Prostate gland (tissue), 2 donors: ENCODE results near the gene RPAIN. TPM values are rescaled to one million over a fixed set of nuclear protein-coding genes. Genes with fewer than 3 reads are reported as not detected.

ENCODE experiments used
- DNase-seq: peaks from one replicate; pipeline ENCODE4 v3.0.0-alpha.2; 2019; ENCODE audit warnings: low spot score
- H3K27ac ChIP-seq, 2 donors: fragments of 200-600 bp; sonication (generic); 2 replicates each; pipeline ENCODE4 v1.5.1; 2017 to 2019
- H3K27me3 ChIP-seq: fragments of 200-600 bp; sonication (generic); replicated peaks from 2 replicates; pipeline ENCODE4 v1.5.1; 2019; ENCODE audit not compliant: insufficient read depth
- H3K36me3 ChIP-seq, 2 donors: fragments of 200-600 bp; sonication (generic); 1 replicate in 1 of 2; 2 replicates in 1 of 2; pipeline versions ENCODE4 v1.5.1 to v1.8.1; 2017 to 2019
- H3K4me1 ChIP-seq: fragments of 200-600 bp; sonication (generic); replicated peaks from 2 replicates; pipeline ENCODE4 v1.5.1; 2019
- H3K4me3 ChIP-seq, 2 donors: fragments of 200-600 bp; sonication (generic); 2 replicates each; pipeline ENCODE4 v1.5.1; 2017 to 2019
- H3K9me3 ChIP-seq: fragments of 200-600 bp; sonication (generic); 2 replicates; pipeline ENCODE4 v1.5.1; 2017
- POLR2A ChIP-seq: fragments of 450-650 bp; IDR thresholded peaks from one replicate; pipeline ENCODE4 v1.6.1; 2016; ENCODE audit warnings: antibody characterized with exemption, mild to moderate bottlenecking
- POLR2AphosphoS5 ChIP-seq: sonication (generic); formaldehyde crosslinking; IDR thresholded peaks from one replicate; pipeline ENCODE4 v1.6.1; 2017; ENCODE audit warnings: antibody characterized with exemption
- WGBS: methylation state at CpG from one replicate; pipeline ENCODE4 v1.1.5; 2018; 5-methylcytosine and 5-hydroxymethylcytosine counted together
- intact Hi-C: fragments of 100-400 bp; cut with DNase I; formaldehyde crosslinking; loops from one replicate; pipeline ENCODE4 v1.14.2; 2022
- total RNA-seq, 2 donors: library from RNA; depleted of rRNA; stranded (reverse); fragments of >200 nt; gene quantifications; one replicate each; pipeline ENCODE4 v1.1.0, GENCODE V29; 2016
- TF ChIP-seq, protein P1 (sequence below), 4 experiments: fragments of 200-600 bp in 2 of 4; fragments of 450-650 bp in 2 of 4; sonication (generic) in 2 of 4; IDR thresholded peaks; 1 replicate in 3 of 4; 2 replicates in 1 of 4; pipeline ENCODE4 v1.5.1; 2016 to 2019; ENCODE audit warnings: antibody characterized with exemption in 4 of 4, mild to moderate bottlenecking in 2 of 4, moderate library complexity in 2 of 4

The RPAIN gene
- total RNA-seq, 2 donors from 2014 or later, result 39.2 to 51.1 TPM

- peaks cover 0 to 26% of the 10 kb centered on the region in 2 donors for H3K36me3 ChIP-seq
These were observed 59.0 kb downstream of the RPAIN start for GRCh38 chr17:5478992-5479391.

GRCh38 chr17:5480962-5481361 lies 61.0 kb downstream of the RPAIN start:
- WGBS, result 60% methylated on average over 6 of the region's 6 CpGs

More at GRCh38 chr17:5478992-5479391, 59.0 kb downstream of the RPAIN start:
- DNase-seq, result no peak
- H3K4me1 ChIP-seq, result no peaks in the 10 kb centered on the region
- H3K9me3 ChIP-seq, result no peaks in the 10 kb centered on the region
- H3K27me3 ChIP-seq, result no peaks in the 10 kb centered on the region
- TF ChIP-seq POLR2AphosphoS5 (no peak), POLR2A (no peak)
- TF ChIP-seq, protein P1, sequence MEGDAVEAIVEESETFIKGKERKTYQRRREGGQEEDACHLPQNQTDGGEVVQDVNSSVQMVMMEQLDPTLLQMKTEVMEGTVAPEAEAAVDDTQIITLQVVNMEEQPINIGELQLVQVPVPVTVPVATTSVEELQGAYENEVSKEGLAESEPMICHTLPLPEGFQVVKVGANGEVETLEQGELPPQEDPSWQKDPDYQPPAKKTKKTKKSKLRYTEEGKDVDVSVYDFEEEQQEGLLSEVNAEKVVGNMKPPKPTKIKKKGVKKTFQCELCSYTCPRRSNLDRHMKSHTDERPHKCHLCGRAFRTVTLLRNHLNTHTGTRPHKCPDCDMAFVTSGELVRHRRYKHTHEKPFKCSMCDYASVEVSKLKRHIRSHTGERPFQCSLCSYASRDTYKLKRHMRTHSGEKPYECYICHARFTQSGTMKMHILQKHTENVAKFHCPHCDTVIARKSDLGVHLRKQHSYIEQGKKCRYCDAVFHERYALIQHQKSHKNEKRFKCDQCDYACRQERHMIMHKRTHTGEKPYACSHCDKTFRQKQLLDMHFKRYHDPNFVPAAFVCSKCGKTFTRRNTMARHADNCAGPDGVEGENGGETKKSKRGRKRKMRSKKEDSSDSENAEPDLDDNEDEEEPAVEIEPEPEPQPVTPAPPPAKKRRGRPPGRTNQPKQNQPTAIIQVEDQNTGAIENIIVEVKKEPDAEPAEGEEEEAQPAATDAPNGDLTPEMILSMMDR (IDR thresholded peaks at IDR 0.05), result no peak
- H3K4me3 ChIP-seq, result no peak overlapping the region
- intact Hi-C loops, result no loop called here
- 75% methylated on average over 4 of the region's 4 CpGs for WGBS
- H3K27ac ChIP-seq, result no peak overlapping the region

GRCh38 chr17:5481451-5481850 lies 61.5 kb downstream of the RPAIN start:
- WGBS, result 94% methylated on average over 4 of the region's 4 CpGs
- H3K27me3 ChIP-seq, result no peaks in the 10 kb centered on the region
- intact Hi-C loops, result no loop called here
- peaks cover 0 to 12% of the 10 kb centered on the region in 2 donors for H3K36me3 ChIP-seq
- no peak overlapping the region for H3K4me3 ChIP-seq
- H3K9me3 ChIP-seq, result no peaks in the 10 kb centered on the region
- no peak for DNase-seq
- TF ChIP-seq POLR2AphosphoS5 (no peak), POLR2A (no peak)
- TF ChIP-seq, protein P1 (IDR thresholded peaks at IDR 0.05), result no peak
- H3K27ac ChIP-seq, result no peak overlapping the region
- H3K4me1 ChIP-seq, result no peaks in the 10 kb centered on the region

More at GRCh38 chr17:5480962-5481361, 61.0 kb downstream of the RPAIN start:
- DNase-seq, result no peak
- Histone ChIP-seq H3K36me3 (peaks cover 0 to 12% of the 10 kb centered on the region in 2 donors), H3K27ac (no peak overlapping the region), H3K27me3 (no peaks in the 10 kb centered on the region), H3K9me3 (no peaks in the 10 kb centered on the region), H3K4me1 (no peaks in the 10 kb centered on the region), H3K4me3 (no peak overlapping the region)
- TF ChIP-seq POLR2AphosphoS5, result no peak
- TF ChIP-seq POLR2A, result no peak
- TF ChIP-seq, protein P1 (IDR thresholded peaks at IDR 0.05), result no peak
- intact Hi-C loops, result no loop called here

Other genes starting within 250 kb of the RPAIN start
- 10 to 100 TPM; 20.3 to 33.2 TPM for gene ZNF594, start 228.3 kb upstream of the RPAIN start, total RNA-seq
- gene SCIMP, start 185.3 kb upstream of the RPAIN start, total RNA-seq, result 1 to 10 TPM in 1 of 2 donors, under 1 TPM in 1; 0.68 to 2.3 TPM
- gene RABEP1, start 137.9 kb upstream of the RPAIN start, total RNA-seq, result 10 to 100 TPM; 38.9 to 54.7 TPM
- 100 to 1,000 TPM in 1 of 2 donors, 10 to 100 TPM in 1; 64.8 to 105 TPM for gene NUP88, start 520 bp upstream of the RPAIN start, total RNA-seq
- gene C1QBP, start 19.0 kb downstream of the RPAIN start, total RNA-seq, result 100 to 1,000 TPM; 140 to 146 TPM
- gene DHX33, start 48.8 kb downstream of the RPAIN start, total RNA-seq, result 10 to 100 TPM; 11.9 to 13.2 TPM
- 10 to 100 TPM; 37.9 to 47.3 TPM for gene DERL2, start 66.0 kb downstream of the RPAIN start, total RNA-seq
- gene MIS12, start 66.4 kb downstream of the RPAIN start, total RNA-seq, result 10 to 100 TPM in 1 of 2 donors, 1 to 10 TPM in 1; 7.9 to 18.7 TPM
- 10 to 100 TPM; 10.7 to 29.9 TPM for gene NLRP1, start 164.3 kb downstream of the RPAIN start, total RNA-seq